Measurements from ENCODE around the gene FNDC10.

FNDC10 gene

DNA sequence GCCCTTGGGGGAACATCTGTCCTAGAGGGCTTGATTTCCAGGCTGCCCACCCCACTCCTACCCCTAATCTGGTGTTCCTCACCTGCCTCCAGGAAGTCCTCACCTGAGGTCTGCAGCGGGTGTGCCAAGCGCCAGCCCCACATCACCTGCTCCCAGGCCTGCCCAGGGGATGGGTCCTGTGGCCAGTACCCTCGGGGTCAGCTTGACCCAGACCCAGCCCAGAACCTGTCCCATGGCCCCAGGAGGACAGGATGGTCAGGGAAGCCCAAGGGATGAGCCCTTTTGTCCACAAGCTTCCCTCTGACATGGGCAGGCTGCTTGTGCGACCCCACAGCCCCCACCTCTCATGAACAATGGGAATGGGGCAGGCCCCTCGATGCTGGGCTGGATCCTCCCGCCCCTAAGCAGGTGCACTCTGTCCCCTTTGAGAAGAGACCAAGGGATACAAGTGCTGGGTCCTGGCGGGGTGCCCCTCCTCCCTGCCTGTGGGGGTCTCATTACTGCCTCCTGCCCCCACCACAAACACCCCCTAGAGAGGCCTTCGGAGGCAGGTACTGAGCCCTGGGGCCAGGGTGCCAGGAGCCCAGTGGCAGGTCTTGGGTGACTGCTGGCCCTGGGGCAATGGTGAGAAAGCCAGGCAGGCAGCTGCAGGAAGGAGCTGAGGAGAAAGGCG is 18.6 kb upstream of the FNDC10 start:
- no peak overlapping the region for H3K4me2 ChIP-seq
- H3K27ac ChIP-seq = no peak overlapping the region
- no peaks in the 10 kb centered on the region for H3K9me3 ChIP-seq (replicated peaks in 1 of 11)
- TF ChIP-seq Cebpa-rat (IDR thresholded peaks at IDR 0.05) = no peak
- H3K4me1 ChIP-seq = peaks cover 23 to 44% (median 28%) of the 10 kb centered on the region in 10 experiments
- H3K9ac ChIP-seq = peak overlapping the region in 3 of 11 experiments; percentile 26 to 99 (median 31); a peak in 2 of 22 replicates
- H3K4me3 ChIP-seq = no peak overlapping the region
- no peaks in the 10 kb centered on the region for H3K27me3 ChIP-seq
- H3K36me3 ChIP-seq = peaks cover 0 to 28% (median 14%) of the 10 kb centered on the region in 11 experiments; a peak in 14 of 22 replicates
- peaks cover 11 to 89% (median 67%) of the 10 kb centered on the region in 11 experiments; a peak in 19 of 22 replicates for H4K20me1 ChIP-seq

DNA sequence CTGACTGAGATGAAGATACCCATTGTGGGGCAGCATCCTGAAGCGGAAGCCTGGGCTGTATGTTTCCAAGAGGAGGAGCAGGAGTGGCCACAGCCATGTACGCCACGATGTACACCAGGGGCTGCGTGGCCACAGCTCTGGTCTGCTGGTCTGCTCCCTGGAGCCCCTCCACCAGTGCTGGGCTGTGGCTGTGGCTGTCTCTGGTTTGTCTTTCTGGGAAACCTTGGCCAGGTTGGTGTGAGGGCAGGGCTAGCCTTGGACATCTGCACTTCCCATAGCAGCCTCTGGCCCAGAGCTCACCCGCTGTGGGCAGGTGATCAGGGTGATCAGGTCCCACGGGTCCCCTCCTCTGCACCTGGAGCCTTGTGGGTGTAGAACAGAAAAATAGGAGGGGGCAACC is 18.0 kb upstream of the FNDC10 start:
- Histone ChIP-seq H4K20me1 (peaks cover 11 to 87% (median 67%) of the 10 kb centered on the region in 11 experiments; a peak in 19 of 22 replicates), H3K4me1 (peaks cover 27 to 46% (median 32%) of the 10 kb centered on the region in 10 experiments), H3K4me3 (no peak overlapping the region), H3K9me3 (replicated peaks in 1 of 11) (no peaks in the 10 kb centered on the region), H3K27ac (no peak overlapping the region), H3K36me3 (peaks cover 0 to 28% (median 14%) of the 10 kb centered on the region in 11 experiments; a peak in 14 of 22 replicates), H3K9ac (peak overlapping the region in 9 of 11 experiments; percentile 26 to 99 (median 96); a peak in 7 of 22 replicates), H3K27me3 (no peaks in the 10 kb centered on the region), H3K4me2 (peak overlapping the region in 5 of 11 experiments; percentile 84 to 100 (median 98); a peak in 4 of 22 replicates)
- TF ChIP-seq Cebpa-rat (IDR thresholded peaks at IDR 0.05) = no peak

DNA sequence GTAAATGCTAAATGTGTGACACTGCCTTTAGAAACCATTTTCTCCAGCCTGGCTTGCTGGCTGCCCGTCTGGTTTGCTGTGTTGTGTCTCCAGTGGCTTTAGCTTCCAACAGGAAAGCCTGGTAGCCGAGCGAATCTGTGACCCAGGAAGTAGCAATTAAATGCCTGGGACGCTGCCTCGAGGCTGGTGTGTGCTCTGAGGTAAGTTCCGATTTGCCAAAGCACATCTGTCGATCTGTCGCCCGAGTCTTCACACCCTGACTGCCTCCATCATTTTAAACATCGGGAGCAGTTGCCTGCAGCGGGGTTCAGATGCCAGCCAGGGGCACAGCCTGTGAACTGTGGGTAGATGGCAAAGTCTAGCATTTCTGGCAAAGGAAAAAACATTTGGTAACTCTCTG is 17.6 kb upstream of the FNDC10 start:
- Histone ChIP-seq H3K36me3 (peaks cover 0 to 28% (median 14%) of the 10 kb centered on the region in 11 experiments; a peak in 14 of 22 replicates), H3K27ac (no peak overlapping the region), H3K9ac (peak overlapping the region in 9 of 11 experiments; percentile 37 to 99 (median 96); a peak in 12 of 22 replicates), H4K20me1 (peaks cover 11 to 83% (median 65%) of the 10 kb centered on the region in 11 experiments; a peak in 19 of 22 replicates), H3K4me2 (peak overlapping the region; percentile 84 to 100 (median 98); a peak in 18 of 22 replicates), H3K27me3 (no peaks in the 10 kb centered on the region), H3K4me3 (peak overlapping the region in 2 of 10 experiments; percentile 83 to 86; a peak in 1 of 20 replicates), H3K9me3 (replicated peaks in 1 of 11) (no peaks in the 10 kb centered on the region), H3K4me1 (peaks cover 27 to 46% (median 32%) of the 10 kb centered on the region in 10 experiments)
- no peak for TF ChIP-seq Cebpa-rat (IDR thresholded peaks at IDR 0.05)

DNA sequence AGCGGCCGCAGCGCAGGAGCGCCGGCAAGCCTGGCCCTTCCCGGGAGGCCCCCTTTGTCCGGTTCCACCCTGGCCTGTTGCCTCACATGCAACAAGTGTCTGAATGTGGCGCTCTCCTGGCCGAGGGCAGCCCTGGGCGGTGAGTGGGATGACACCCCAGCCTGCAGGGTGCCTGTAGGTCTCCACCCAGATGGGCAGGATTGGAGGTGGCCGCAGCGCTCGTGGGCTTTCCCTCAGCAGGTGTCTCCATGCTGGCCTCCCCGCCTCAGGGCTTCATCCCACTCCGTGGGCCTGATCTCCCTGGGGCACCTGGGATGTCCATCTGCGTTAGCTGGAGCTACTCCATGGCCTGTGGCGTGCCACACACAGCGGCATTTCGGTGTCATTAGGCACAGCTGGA is 16.9 kb upstream of the FNDC10 start:
- Histone ChIP-seq H3K27me3 (no peaks in the 10 kb centered on the region), H3K9me3 (replicated peaks in 1 of 11) (no peaks in the 10 kb centered on the region), H3K36me3 (peaks cover 0 to 28% (median 14%) of the 10 kb centered on the region in 11 experiments; a peak in 14 of 22 replicates), H3K9ac (peak overlapping the region; percentile 90 to 99 (median 96)), H3K4me2 (peak overlapping the region; percentile 84 to 100 (median 98)), H3K4me1 (peaks cover 27 to 47% (median 33%) of the 10 kb centered on the region in 10 experiments), H3K27ac (0 out of 22 replicates have a peak overlapping the region, but pooled peaks of 1 of the 11 experiments have one; percentile 96), H4K20me1 (peaks cover 11 to 76% (median 58%) of the 10 kb centered on the region in 11 experiments; a peak in 18 of 22 replicates), H3K4me3 (peak overlapping the region; percentile 81 to 98 (median 90))
- no peak for TF ChIP-seq Cebpa-rat (IDR thresholded peaks at IDR 0.05)

DNA sequence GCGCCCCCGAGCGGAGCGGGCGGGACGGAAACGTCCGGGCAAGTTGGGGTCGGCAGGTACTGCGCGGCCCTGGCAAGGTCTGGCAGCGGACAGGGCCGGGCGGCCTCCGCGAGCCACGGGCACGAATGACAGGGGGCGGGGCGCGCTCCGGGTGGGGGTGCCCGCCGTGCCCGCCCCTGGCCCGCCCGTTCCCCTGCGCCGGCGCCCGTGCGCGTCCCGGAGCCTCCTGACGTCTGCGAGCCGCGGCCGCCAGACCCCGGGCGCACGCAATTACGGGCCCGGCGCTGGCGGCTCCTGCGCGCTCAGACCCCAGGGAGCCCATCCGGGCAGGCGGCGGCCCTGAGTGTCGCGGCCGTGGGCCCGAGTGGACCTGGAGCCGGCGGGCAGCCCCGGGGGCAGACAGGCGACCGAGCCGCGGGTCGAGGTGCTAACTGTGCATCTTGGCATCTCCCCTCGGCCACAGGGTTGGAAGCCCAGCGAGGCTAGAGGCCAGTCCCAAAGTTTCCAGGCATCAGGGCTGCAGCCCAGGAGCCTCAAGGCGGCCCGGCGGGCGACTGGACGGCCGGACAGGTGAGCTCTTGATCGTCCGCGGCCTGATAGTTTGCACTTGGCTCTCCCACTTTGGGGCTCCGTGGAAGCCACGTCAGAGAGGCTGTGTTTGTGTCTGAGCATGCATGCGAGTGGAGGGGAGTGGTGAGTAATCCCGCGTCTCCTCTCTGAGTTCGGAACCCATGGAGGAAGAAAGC is 16.3 kb upstream of the FNDC10 start:
- TF ChIP-seq Cebpa-rat (IDR thresholded peaks at IDR 0.05) = no peak
- no peaks in the 10 kb centered on the region for H3K9me3 ChIP-seq (replicated peaks in 1 of 11)
- peak overlapping the region; percentile 84 to 100 (median 98) for H3K4me2 ChIP-seq
- no peaks in the 10 kb centered on the region for H3K27me3 ChIP-seq
- H3K9ac ChIP-seq = peak overlapping the region; percentile 90 to 99 (median 96)
- H3K4me3 ChIP-seq = peak overlapping the region; percentile 81 to 98 (median 90)
- H4K20me1 ChIP-seq = peaks cover 11 to 70% (median 52%) of the 10 kb centered on the region in 11 experiments; a peak in 18 of 22 replicates
- H3K36me3 ChIP-seq = peaks cover 0 to 28% (median 14%) of the 10 kb centered on the region in 11 experiments; a peak in 14 of 22 replicates
- peak overlapping the region; percentile 91 to 99 (median 97) for H3K27ac ChIP-seq
- H3K4me1 ChIP-seq = peaks cover 27 to 54% (median 38%) of the 10 kb centered on the region in 10 experiments

DNA sequence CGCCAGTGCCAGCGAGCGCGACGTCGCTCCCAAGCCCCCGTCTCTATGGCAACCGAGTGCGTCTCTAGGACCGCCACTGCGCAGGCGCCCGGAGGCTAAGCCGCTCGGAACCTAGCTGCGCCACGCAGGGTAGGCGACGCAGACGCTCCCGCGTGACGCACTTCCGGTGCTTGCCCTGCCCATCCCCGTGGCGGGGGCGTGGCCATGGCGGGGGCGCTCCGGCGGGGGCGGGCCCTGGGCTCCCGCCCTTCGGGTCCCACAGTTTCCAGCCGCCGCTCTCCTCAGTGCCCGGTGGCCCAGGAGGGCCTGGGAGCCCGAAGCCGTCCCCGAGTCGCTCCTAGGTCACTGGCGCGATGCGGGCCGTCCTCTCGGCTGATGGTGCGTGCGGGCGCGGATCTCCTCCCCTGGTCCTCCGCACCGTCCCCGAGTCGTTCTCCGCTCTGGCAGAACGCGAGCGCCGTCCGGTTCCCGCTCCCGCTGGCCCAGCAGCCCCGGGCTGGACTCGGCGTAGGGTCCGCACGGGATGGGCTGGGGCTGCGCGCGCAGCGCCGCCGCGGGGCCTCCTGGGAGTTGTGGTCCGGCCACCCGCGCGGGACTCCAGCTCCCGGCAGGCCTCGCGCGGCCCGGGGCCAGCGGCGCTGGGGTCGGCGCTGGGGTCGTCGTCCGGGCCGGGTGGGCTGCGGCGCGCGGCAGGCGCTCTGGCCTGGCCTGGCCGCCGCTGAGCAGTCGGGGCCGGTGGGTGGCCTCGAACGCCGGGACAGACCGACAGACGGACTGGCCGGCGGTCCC is 15.5 kb upstream of the FNDC10 start, which contains the start of gene MIB2:
Gene MIB2 (plus strand): TSS at position 245 of the 789 bp plus-strand sequence. CDS start 7,953 bp downstream, outside the sequence.
- peak within 1 kb of the TSS; percentile 90 to 99 (median 96) for H3K9ac ChIP-seq
- TF ChIP-seq Cebpa-rat (IDR thresholded peaks at IDR 0.05) = no peak
- peaks cover 27 to 50% (median 38%) of the 10 kb centered on the region in 10 experiments for H3K4me1 ChIP-seq
- H3K4me3 ChIP-seq = peak within 1 kb of the TSS; percentile 81 to 98 (median 90)
- no peaks in the 10 kb centered on the region for H3K9me3 ChIP-seq (replicated peaks in 1 of 11)
- peak within 1 kb of the TSS; percentile 91 to 99 (median 97) for H3K27ac ChIP-seq
- no peaks in the 10 kb centered on the region for H3K27me3 ChIP-seq
- peak within 1 kb of the TSS; percentile 84 to 100 (median 98) for H3K4me2 ChIP-seq
- peaks cover 0 to 28% (median 14%) of the 10 kb centered on the region in 11 experiments; a peak in 14 of 22 replicates for H3K36me3 ChIP-seq
- H4K20me1 ChIP-seq = peaks cover 11 to 62% (median 44%) of the 10 kb centered on the region in 11 experiments; a peak in 18 of 22 replicates

DNA sequence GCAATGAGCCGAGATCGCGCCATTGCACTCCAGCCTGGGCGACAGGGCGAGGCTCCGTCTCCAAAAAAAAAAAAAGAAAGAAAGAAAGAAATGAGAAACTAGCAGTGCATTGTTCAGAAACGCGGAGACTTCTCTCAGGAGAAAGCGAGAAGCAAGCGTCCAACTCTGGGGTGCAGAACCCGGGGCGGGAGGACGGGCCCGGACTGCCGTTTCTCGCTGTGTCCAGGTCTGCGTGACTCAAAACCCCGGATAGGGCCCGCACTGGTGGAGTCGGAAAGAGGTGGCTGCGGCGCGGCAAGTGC is 15.0 kb upstream of the FNDC10 start:
- Histone ChIP-seq H3K4me3 (peak overlapping the region; percentile 81 to 98 (median 90)), H3K4me2 (peak overlapping the region; percentile 84 to 100 (median 98)), H3K27ac (peak overlapping the region in 10 of 11 experiments; percentile 93 to 99 (median 97); a peak in 19 of 22 replicates), H3K9ac (peak overlapping the region; percentile 90 to 99 (median 96)), H3K36me3 (peaks cover 0 to 28% (median 14%) of the 10 kb centered on the region in 11 experiments; a peak in 14 of 22 replicates), H3K27me3 (no peaks in the 10 kb centered on the region), H3K4me1 (peaks cover 27 to 49% (median 37%) of the 10 kb centered on the region in 10 experiments), H4K20me1 (peaks cover 11 to 57% (median 39%) of the 10 kb centered on the region in 11 experiments; a peak in 18 of 22 replicates), H3K9me3 (replicated peaks in 1 of 11) (no peaks in the 10 kb centered on the region)
- TF ChIP-seq Cebpa-rat (IDR thresholded peaks at IDR 0.05) = no peak
